Right lobe of liver (tissue), 6 donors: ENCODE data around the gene LOXL4. TPM values are rescaled to one million over a fixed set of nuclear protein-coding genes. Genes with fewer than 3 reads are reported as not detected.
"Not testable (repeated sequence)": the region's sequence is repeated elsewhere in the genome, so short reads cannot be mapped to it uniquely, and the experiment has no call there.

Experiments used
- ATAC-seq, 4 donors: fragments of 200-7000 bp; cut with Tn5 transposase; one replicate each; pipeline ENCODE4 v1.9.1; 2020; ENCODE audit warnings: mild to moderate bottlenecking in 4 of 4, moderate library complexity in 4 of 4
- DNase-seq, 3 donors: peaks; one replicate each; pipeline ENCODE4 v3.0.0-alpha.2; 2020
- H3K27ac ChIP-seq, 3 donors: fragments of 200-600 bp; one replicate each; pipeline ENCODE4 v1.8.0; 2022
- H3K27me3 ChIP-seq, 2 donors: fragments of 200-600 bp; one replicate each; pipeline ENCODE4 v1.8.0; 2022
- H3K36me3 ChIP-seq, 4 donors: fragments of 200-600 bp; sonication (generic) in 1 of 4; one replicate each; pipeline versions ENCODE4 v1.5.1 to v1.8.0; 2017 to 2022; ENCODE audit warnings: control low read depth in 1 of 4
- H3K4me1 ChIP-seq, 4 donors: fragments of 200-600 bp; sonication (generic) in 1 of 4; one replicate each; pipeline versions ENCODE4 v1.5.1 to v1.8.0; 2017 to 2022; ENCODE audit warnings: control low read depth in 1 of 4
- H3K4me3 ChIP-seq, 3 donors: fragments of 200-600 bp; one replicate each; pipeline ENCODE4 v1.8.0; 2022
- H3K9me3 ChIP-seq, 4 donors: fragments of 200-600 bp; sonication (generic) in 1 of 4; one replicate each; pipeline versions ENCODE4 v1.5.1 to v1.8.0; 2017 to 2022; ENCODE audit warnings: control low read depth in 1 of 4
- CTCF ChIP-seq, 4 donors: fragments of 200-600 bp in 3 of 4; fragments of 450-650 bp in 1 of 4; IDR thresholded peaks; one replicate each; pipeline versions ENCODE4 v1.5.1 to v1.8.0; 2016 to 2022; ENCODE audit warnings: antibody characterized with exemption in 4 of 4, mild to moderate bottlenecking in 2 of 4
- POLR2A ChIP-seq: fragments of 450-650 bp; IDR thresholded peaks from one replicate; pipeline ENCODE4 v1.6.1; 2017; ENCODE audit warnings: antibody characterized with exemption, mild to moderate bottlenecking
- WGBS: methylation state at CpG from one replicate; pipeline ENCODE4 v1.1.6; 2018; ENCODE audit warnings: low coverage, low lambda C conversion rate; ENCODE audit not compliant: insufficient coverage; ENCODE audit errors: missing lambda C conversion rate; 5-methylcytosine and 5-hydroxymethylcytosine counted together
- intact Hi-C, 2 donors: fragments of 100-400 bp; cut with DNase I; formaldehyde crosslinking; loops; one replicate each; pipeline versions ENCODE4 v1.11.2 to v1.14.1; 2022
- total RNA-seq, 6 experiments: library from RNA; depleted of rRNA in 2 of 6; stranded (reverse); fragments of >200 nt in 2 of 6; fragmentation: NEBNext Ultra II Directional in 3 of 6; extraction: Animal tissue kit (Norgen Biotek cat#: 25700) in 3 of 6; gene quantifications; one replicate each; pipeline versions ENCODE4 v1.1.0 to v1.2.4, GENCODE V29; 2016 to 2023
- donor health status: DM: no; HTN: yes; CAD: no.
- donor health status: DM: no; HTN: no; CAD: no.
- donor health status: DM: no; HTN: no; CAD: no.
- donor health status: DM: no; HTN: yes; CAD: no.
- donor health status: DM: no; HTN: yes; CAD: no.

Gene LOXL4
- total RNA-seq, 6 experiments from 2014 or later = 0.51 to 33.4 (median 10.8) TPM

DNA sequence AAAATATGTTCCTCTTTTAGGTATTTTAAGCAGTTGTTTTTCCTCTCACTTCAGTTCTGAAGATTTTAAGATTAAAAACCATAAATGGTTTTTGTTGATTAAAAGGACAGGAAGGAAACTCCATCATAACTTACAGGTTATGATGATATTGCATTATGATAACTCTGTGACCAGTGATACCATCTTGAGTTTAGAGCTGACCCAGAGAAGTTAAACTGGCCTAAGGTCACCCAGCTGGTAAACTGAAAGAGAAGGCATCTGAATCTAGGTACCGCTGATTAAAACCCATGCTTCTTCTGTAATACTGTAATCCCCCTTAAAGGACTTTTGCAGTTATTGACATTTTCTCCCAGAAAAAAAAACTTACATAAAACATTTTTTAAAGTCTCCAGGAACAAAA, 29.6 kb downstream of the LOXL4 start:
- H3K27me3 ChIP-seq = no peaks in the 10 kb centered on the region
- H3K4me3 ChIP-seq = no peak overlapping the region
- no peak for DNase-seq
- TF ChIP-seq POLR2A = no peak
- no peak for TF ChIP-seq CTCF (IDR thresholded peaks at IDR 0.05)
- WGBS = 70% methylated on average over 1 of the region's 1 CpG
- ATAC-seq = no peak
- H3K4me1 ChIP-seq = no peaks in the 10 kb centered on the region
- H3K9me3 ChIP-seq = no peaks in the 10 kb centered on the region
- H3K36me3 ChIP-seq = peaks cover 0 to 38% (median 8%) of the 10 kb centered on the region in 4 donors
- no peak overlapping the region for H3K27ac ChIP-seq
- intact Hi-C loops = no loop called here

DNA sequence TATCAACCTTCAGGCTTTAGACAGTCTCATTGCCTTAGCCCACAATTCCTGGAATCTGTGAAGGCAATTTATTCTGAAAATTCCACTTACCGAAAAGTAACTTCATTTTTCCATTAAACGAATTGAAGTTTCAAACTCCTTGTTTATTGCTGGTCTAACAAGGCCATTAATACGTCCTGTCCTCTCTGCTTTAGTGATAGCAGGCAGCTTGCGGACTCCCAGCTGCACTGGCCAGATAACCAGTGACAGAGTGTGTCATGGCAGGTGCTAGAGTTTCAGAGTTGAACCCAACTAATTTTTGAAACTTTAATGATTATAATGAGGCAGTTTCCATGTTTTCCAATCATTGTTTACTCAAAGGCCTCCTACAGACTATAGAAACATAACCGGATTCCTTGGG, 31.1 kb downstream of the LOXL4 start:
- no peaks in the 10 kb centered on the region for H3K4me1 ChIP-seq
- peaks cover 0 to 38% (median 8%) of the 10 kb centered on the region in 4 donors for H3K36me3 ChIP-seq
- ATAC-seq (no peak), DNase-seq (no peak)
- intact Hi-C loops = no loop called here
- TF ChIP-seq POLR2A (no peak), CTCF (IDR thresholded peaks at IDR 0.05) (no peak)
- no peak overlapping the region for H3K27ac ChIP-seq
- no peak overlapping the region for H3K4me3 ChIP-seq
- 87% methylated on average over 5 of the region's 5 CpGs for WGBS
- no peaks in the 10 kb centered on the region for H3K27me3 ChIP-seq
- no peaks in the 10 kb centered on the region for H3K9me3 ChIP-seq

DNA sequence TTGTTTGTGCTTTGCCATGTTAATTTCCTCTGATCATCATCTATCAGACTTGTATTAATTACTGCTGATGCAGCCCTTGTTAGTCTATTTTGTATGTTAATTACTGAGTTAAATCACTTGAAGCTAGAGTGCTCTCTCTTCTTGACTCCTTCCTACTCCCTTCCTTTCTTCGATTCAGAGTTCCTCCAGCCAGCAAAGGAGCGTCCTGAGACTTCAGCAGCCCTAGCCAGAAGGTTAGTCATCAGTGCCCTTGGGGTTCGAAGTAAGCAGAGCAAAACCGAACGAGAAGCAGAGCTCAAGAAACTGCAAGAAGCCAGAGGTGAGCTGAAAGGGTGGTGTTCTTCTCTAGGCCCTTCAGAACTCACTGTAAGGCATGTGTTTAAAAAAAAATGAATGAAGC, 32.1 kb downstream of the LOXL4 start:
- Histone ChIP-seq H3K27me3 (no peaks in the 10 kb centered on the region), H3K9me3 (no peaks in the 10 kb centered on the region), H3K36me3 (peaks cover 0 to 38% (median 8%) of the 10 kb centered on the region in 4 donors), H3K27ac (no peak overlapping the region), H3K4me1 (no peaks in the 10 kb centered on the region), H3K4me3 (no peak overlapping the region)
- intact Hi-C loops = no loop called here
- TF ChIP-seq CTCF (IDR thresholded peaks at IDR 0.05) (no peak), POLR2A (no peak)
- 90% methylated on average over 5 of the region's 5 CpGs for WGBS
- DNase-seq (no peak), ATAC-seq (no peak)

DNA sequence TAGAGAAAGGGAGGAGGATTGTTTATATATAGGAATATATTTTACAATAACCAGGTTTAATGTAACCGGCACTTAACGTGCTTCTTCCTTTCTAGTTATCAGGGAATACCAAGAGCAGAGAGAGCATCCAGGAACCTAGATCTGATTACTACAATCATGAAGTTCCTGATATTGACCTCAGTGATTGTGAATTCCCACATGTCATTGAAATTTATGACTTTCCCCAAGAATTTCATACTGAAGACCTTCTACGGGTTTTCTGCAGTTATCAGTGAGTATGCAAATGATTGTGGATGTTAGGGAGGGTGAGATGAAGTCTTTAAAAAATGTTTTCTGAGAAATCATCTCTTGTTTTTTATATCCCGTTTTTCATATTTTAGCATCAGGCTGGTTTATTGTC, 36.6 kb downstream of the LOXL4 start:
- Histone ChIP-seq H3K27me3 (no peaks in the 10 kb centered on the region), H3K9me3 (no peaks in the 10 kb centered on the region), H3K4me1 (no peaks in the 10 kb centered on the region), H3K4me3 (no peak overlapping the region), H3K27ac (no peak overlapping the region), H3K36me3 (peaks cover 0 to 16% (median 7%) of the 10 kb centered on the region in 4 donors)
- intact Hi-C loops = no loop called here
- TF ChIP-seq POLR2A (no peak), CTCF (IDR thresholded peaks at IDR 0.05) (no peak)
- DNase-seq (no peak), ATAC-seq (no peak)
- 95% methylated on average over 4 of the region's 4 CpGs for WGBS

GRCh38 chr10:98228266-98228665, 39.7 kb downstream of the LOXL4 start:
- intact Hi-C loops, H3K4me3 ChIP-seq, H3K9me3 ChIP-seq: not testable (repeated sequence)

GRCh38 chr10:98227713-98228112, 40.3 kb downstream of the LOXL4 start:
- H3K4me3 ChIP-seq, H3K27ac ChIP-seq, H3K9me3 ChIP-seq, H3K4me1 ChIP-seq, H3K36me3 ChIP-seq, intact Hi-C loops, DNase-seq, H3K27me3 ChIP-seq, ATAC-seq: not testable (repeated sequence)
- 92% methylated on average over 3 of the region's 3 CpGs for WGBS

More at GRCh38 chr10:98228266-98228665, 39.7 kb downstream of the LOXL4 start:
- ATAC-seq, DNase-seq, H3K4me1 ChIP-seq, H3K36me3 ChIP-seq, H3K27ac ChIP-seq, H3K27me3 ChIP-seq: not testable (repeated sequence)
- 83% methylated on average over 1 of the region's 1 CpG for WGBS
